Neutrophil (primary cell): Measurements from ENCODE around the gene CNN1.

Experiments used
- H3K27ac ChIP-seq: fragments of 200-600 bp; sonication (generic); 2 replicates; pipeline ENCODE4 v1.5.1; 2016; ENCODE audit warnings: mild to moderate bottlenecking, moderate library complexity
- H3K27me3 ChIP-seq: fragments of 200-600 bp; sonication (generic); 2 replicates; pipeline ENCODE4 v1.6.0; 2016; ENCODE audit warnings: mild to moderate bottlenecking
- H3K36me3 ChIP-seq: fragments of 200-600 bp; sonication (generic); 2 replicates; pipeline ENCODE4 v1.5.1; 2017
- H3K4me1 ChIP-seq, 2 experiments: fragments of 200-600 bp in 1 of 2; sonication (generic) in 1 of 2; 1 replicate in 1 of 2; 2 replicates in 1 of 2; pipeline versions ENCODE4 v1.5.1 to v1.6.1; 2013 to 2016; ENCODE audit warnings: low read depth in 1 of 2, low read length in 1 of 2, mild to moderate bottlenecking in 1 of 2, moderate library complexity in 1 of 2; ENCODE audit not compliant: control insufficient read depth in 1 of 2, insufficient read depth in 1 of 2
- H3K4me3 ChIP-seq, 2 experiments: fragments of 200-600 bp in 1 of 2; sonication (generic) in 1 of 2; 1 replicate in 1 of 2; 2 replicates in 1 of 2; pipeline ENCODE4 v1.5.1; 2013 to 2016; ENCODE audit warnings: low read depth in 1 of 2, low read length in 1 of 2, mild to moderate bottlenecking in 1 of 2, moderate library complexity in 1 of 2
- H3K9me3 ChIP-seq: fragments of 200-600 bp; sonication (generic); 2 replicates; pipeline ENCODE4 v1.5.1; 2016
- CTCF ChIP-seq: fragments of 200-600 bp; sonication (generic); IDR thresholded peaks from 2 replicates; pipeline ENCODE4 v1.5.1; 2016; ENCODE audit warnings: antibody characterized with exemption

CNN1 gene

GRCh38 chr19:11581740-11582139, 43.1 kb downstream of the CNN1 start:
- no peak for TF ChIP-seq CTCF
- Histone ChIP-seq H3K9me3 (no peaks in the 10 kb centered on the region), H3K27ac (no peak overlapping the region), H3K4me1 (peaks cover 19 to 27% of the 10 kb centered on the region in 2 experiments), H3K27me3 (peaks cover 38% of the 10 kb centered on the region), H3K4me3 (no peak overlapping the region), H3K36me3 (no peaks in the 10 kb centered on the region)

- no peak overlapping the region for H3K27ac ChIP-seq
- no peak for TF ChIP-seq CTCF
- no peak overlapping the region for H3K4me3 ChIP-seq
- H3K36me3 ChIP-seq = no peaks in the 10 kb centered on the region
- H3K4me1 ChIP-seq = peaks cover 8 to 18% of the 10 kb centered on the region in 2 experiments
- H3K27me3 ChIP-seq = no peaks in the 10 kb centered on the region
- no peaks in the 10 kb centered on the region for H3K9me3 ChIP-seq
These were observed 47.7 kb downstream of the CNN1 start for GRCh38 chr19:11586331-11586730.

GRCh38 chr19:11587302-11587974, 48.8 kb downstream of the CNN1 start:
- Histone ChIP-seq H3K4me3 (no peak overlapping the region), H3K27me3 (no peaks in the 10 kb centered on the region), H3K27ac (no peak overlapping the region), H3K4me1 (peaks cover 8 to 18% of the 10 kb centered on the region in 2 experiments), H3K36me3 (no peaks in the 10 kb centered on the region), H3K9me3 (no peaks in the 10 kb centered on the region)
- peak; percentile 91 for TF ChIP-seq CTCF

- H3K9me3 ChIP-seq = no peaks in the 10 kb centered on the region
- H3K27ac ChIP-seq = no peak overlapping the region
- no peak overlapping the region for H3K4me3 ChIP-seq
- peaks cover 8 to 18% of the 10 kb centered on the region in 2 experiments for H3K4me1 ChIP-seq
- no peaks in the 10 kb centered on the region for H3K36me3 ChIP-seq
- no peaks in the 10 kb centered on the region for H3K27me3 ChIP-seq
- no peak for TF ChIP-seq CTCF
These were observed 49.5 kb downstream of the CNN1 start for GRCh38 chr19:11587975-11588631.

- Histone ChIP-seq H3K4me1 (peaks cover 13 to 14% of the 10 kb centered on the region in 2 experiments), H3K4me3 (no peak overlapping the region), H3K27ac (no peak overlapping the region), H3K27me3 (no peaks in the 10 kb centered on the region), H3K36me3 (no peaks in the 10 kb centered on the region), H3K9me3 (no peaks in the 10 kb centered on the region)
- TF ChIP-seq CTCF = no peak
These were observed 55.4 kb downstream of the CNN1 start for GRCh38 chr19:11594084-11594483.
